K562 (cell line): ENCODE results near the gene USP43. TPM values are rescaled to one million over a fixed set of nuclear protein-coding genes. Genes with fewer than 3 reads are reported as not detected.

ENCODE experiments used
- ARHGAP35 ChIP-seq: fragments of 450-650 bp; IDR thresholded peaks from 2 replicates; pipeline ENCODE4 v1.6.1; 2018; ENCODE audit not compliant: partially characterized antibody
- CREB3 ChIP-seq: fragments of 450-650 bp; conservative IDR thresholded peaks from 2 replicates; pipeline ENCODE4 v1.6.1; 2016; ENCODE audit warnings: missing genetic modification characterization, low read depth, mild to moderate bottlenecking, missing compliant biosample characterization, moderate library complexity
- CXXC5 ChIP-seq: fragments of 250-450 bp; sonication (Bioruptor Pico); IDR thresholded peaks from 2 replicates; pipeline ENCODE4 v1.8.0; 2022; ENCODE audit warnings: inconsistent platforms, mild to moderate bottlenecking, moderate library complexity
- GMEB1 ChIP-seq: fragments of 250-450 bp; sonication (Bioruptor Pico); IDR thresholded peaks from 2 replicates; pipeline ENCODE4 v1.4.0; 2020; ENCODE audit warnings: mild to moderate bottlenecking
- JUND ChIP-seq, 2 experiments: IDR thresholded peaks; 2 replicates in 1 of 2; 3 replicates in 1 of 2; pipeline ENCODE4 v1.6.1; 2011; ENCODE audit warnings: borderline replicate concordance in 2 of 2, low read depth in 2 of 2, low read length in 2 of 2, improper control_type of control experiment in 1 of 2, missing biosample characterization in 1 of 2, missing genetic modification characterization in 1 of 2, missing genetic modification reagents in 1 of 2
- L3MBTL2 ChIP-seq: fragments of 450-650 bp; IDR thresholded peaks from 2 replicates; pipeline ENCODE4 v1.6.1; 2016; ENCODE audit warnings: mild to moderate bottlenecking, moderate library complexity
- MGA ChIP-seq: fragments of 450-650 bp; IDR thresholded peaks from 2 replicates; pipeline ENCODE4 v1.6.1; 2016; ENCODE audit warnings: mild to moderate bottlenecking, moderate library complexity
- PHTF2 ChIP-seq: fragments of 250-450 bp; sonication (Bioruptor Pico); IDR thresholded peaks from 2 replicates; pipeline ENCODE4 v1.5.0; 2021; ENCODE audit warnings: mild to moderate bottlenecking
- PTTG1 ChIP-seq: fragments of 450-650 bp; IDR thresholded peaks from 2 replicates; pipeline ENCODE4 v1.6.1; 2016; ENCODE audit warnings: low read depth, mild to moderate bottlenecking, missing genetic modification characterization, missing compliant biosample characterization
- YY1 ChIP-seq, 3 experiments: IDR thresholded peaks; 2 replicates each; pipeline ENCODE4 v1.6.1; 2011; ENCODE audit warnings: low read length in 2 of 3, mild to moderate bottlenecking in 2 of 3, moderate library complexity in 2 of 3, borderline replicate concordance in 1 of 3, control low read depth in 1 of 3, low read depth in 1 of 3; ENCODE audit not compliant: insufficient read depth in 3 of 3, insufficient replicate concordance in 2 of 3, control insufficient read depth in 1 of 3, insufficient read length in 1 of 3; ENCODE audit errors: extremely low read depth in 1 of 3
- ZNF699 ChIP-seq: fragments of 250-450 bp; sonication (Bioruptor Pico); IDR thresholded peaks from 2 replicates; pipeline ENCODE4 v1.8.0; 2021; ENCODE audit warnings: mild to moderate bottlenecking, moderate library complexity; ENCODE audit not compliant: insufficient replicate concordance
- polyA plus RNA-seq, 8 experiments: library from polyadenylated mRNA; depleted of rRNA in 4 of 8; stranded (reverse) in 5 of 8; unstranded in 3 of 8; fragments of >200 nt; fragmentation: Nextera tagmentation in 2 of 8; fragmentation: Illumina TruSeq in 1 of 8; extraction: Ambion mirVana in 2 of 8; extraction: Trizol in 1 of 8; gene quantifications; 2 replicates each; pipeline versions ENCODE4 v1.2.1 to v1.2.3, GENCODE V29; 2011 to 2014; ENCODE audit warnings: inconsistent platforms in 1 of 8, missing spikeins in 1 of 8
- total RNA-seq, 7 experiments: library from RNA; depleted of rRNA in 6 of 7; stranded (reverse); fragments of >200 nt in 6 of 7; fragmentation: Illumina TruSeq in 2 of 7; extraction: Trizol in 2 of 7; gene quantifications; 2 replicates each; pipeline versions ENCODE4 v1.2.1 to v1.2.3, GENCODE V29; 2011 to 2021; ENCODE audit warnings: low replicate concordance in 1 of 7

The USP43 gene
- total and polyA plus RNA-seq, 9 of the 15 experiments (the other 6 are each of a cell fraction or from before 2014, with no cell fraction given): 0.01 to 0.18 (median 0.06) TPM; not detected in 1

- no peak for TF ChIP-seq CREB3 (tag)
- TF ChIP-seq GMEB1 (CRISPR knock-in tag): no peak
- TF ChIP-seq CXXC5: no peak
- TF ChIP-seq YY1 (IDR thresholded peaks at IDR 0.05; ENCODE audit: borderline replicate concordance in 1 of 3, control insufficient read depth in 1 of 3, extremely low read depth in 1 of 3, insufficient read depth in 3 of 3, insufficient read length in 1 of 3, insufficient replicate concordance in 2 of 3, low read depth in 1 of 3, low read length in 2 of 3): no peak
- TF ChIP-seq PHTF2: no peak
- TF ChIP-seq PTTG1 (tag): no peak
- TF ChIP-seq ZNF699 (CRISPR knock-in tag): no peak
- 0 out of 2 replicates have a peak, but pooled peaks have one; percentile 56 for TF ChIP-seq L3MBTL2
- TF ChIP-seq JUND (IDR thresholded peaks at IDR 0.05; ENCODE audit: borderline replicate concordance, low read depth, low read length): no peak
- no peak for TF ChIP-seq JUND (tag; IDR thresholded peaks at IDR 0.05; ENCODE audit: borderline replicate concordance, low read depth, low read length)
- no peak for TF ChIP-seq ARHGAP35
- peak; percentile 50 for TF ChIP-seq MGA
These were observed at the start of gene USP43 (continued) for GRCh38 chr17:9644910-9645751.
